CD4-positive, alpha-beta T cell treated with Interleukin-1 beta for 1 hour (primary cell): Measurements from ENCODE around the gene DOCK4.

ENCODE experiments used
- DNase-seq, 2 donors: peaks; one replicate each; pipeline ENCODE4 v3.0.0-alpha.2; 2020 to 2022

DOCK4 gene

GRCh38 chr7:112105584-112106530 lies 100.3 kb downstream of the DOCK4 start:
- no peak for DNase-seq

- DNase-seq: no peak
Observed at GRCh38 chr7:112104120-112104519, 102.1 kb downstream of the DOCK4 start.

- DNase-seq: no peak
Observed at GRCh38 chr7:112103246-112103645, 103.0 kb downstream of the DOCK4 start.

GRCh38 chr7:112101201-112101846 lies 104.9 kb downstream of the DOCK4 start:
- no peak for DNase-seq

- no peak for DNase-seq
Observed at GRCh38 chr7:112097524-112097923, 108.7 kb downstream of the DOCK4 start.

GRCh38 chr7:112093409-112093808 lies 112.8 kb downstream of the DOCK4 start:
- no peak for DNase-seq

- DNase-seq: no peak
Observed at GRCh38 chr7:112092709-112093395, 113.3 kb downstream of the DOCK4 start.

GRCh38 chr7:112092306-112092705 lies 113.9 kb downstream of the DOCK4 start:
- DNase-seq: no peak

- DNase-seq: no peak
Observed at GRCh38 chr7:112091768-112092167, 114.4 kb downstream of the DOCK4 start.

- peak in 1 of 2 donors; percentile 31 for DNase-seq
Observed at GRCh38 chr7:112089551-112089950, 116.6 kb downstream of the DOCK4 start.

- no peak for DNase-seq
Observed at GRCh38 chr7:112088484-112089016, 117.6 kb downstream of the DOCK4 start.

- DNase-seq: no peak
Observed at GRCh38 chr7:112086496-112087254, 119.5 kb downstream of the DOCK4 start.

- peak in 1 of 2 donors; percentile 13 for DNase-seq
Observed at GRCh38 chr7:112084520-112084971, 121.7 kb downstream of the DOCK4 start.

GRCh38 chr7:112083776-112084355 lies 122.3 kb downstream of the DOCK4 start:
- no peak for DNase-seq

GRCh38 chr7:112082306-112082705 lies 123.9 kb downstream of the DOCK4 start:
- no peak for DNase-seq

- peak in 1 of 2 donors; percentile 71 for DNase-seq
Observed at GRCh38 chr7:112081778-112082177, 124.4 kb downstream of the DOCK4 start.

- peak in 1 of 2 donors; percentile 52 for DNase-seq
Observed at GRCh38 chr7:112080978-112081377, 125.2 kb downstream of the DOCK4 start.

GRCh38 chr7:112080441-112080840 lies 125.8 kb downstream of the DOCK4 start:
- DNase-seq: peak; percentile 11 to 62

- DNase-seq: no peak
Observed at GRCh38 chr7:112079673-112080072, 126.5 kb downstream of the DOCK4 start.

GRCh38 chr7:112079122-112079521 lies 127.1 kb downstream of the DOCK4 start:
- DNase-seq: no peak

GRCh38 chr7:112076324-112076723 lies 129.9 kb downstream of the DOCK4 start:
- DNase-seq: no peak

- no peak for DNase-seq
Observed at GRCh38 chr7:112074464-112074863, 131.7 kb downstream of the DOCK4 start.
